ENCODE results near the gene LDLRAD2. TPM values are rescaled to one million over a fixed set of nuclear protein-coding genes. Genes with fewer than 3 reads are reported as not detected.

The LDLRAD2 gene
- total and polyA plus RNA-seq, 9 of the 15 experiments (the other 6 are each of a cell fraction or from before 2014, with no cell fraction given): 0.45 to 0.48 TPM; not detected in 7

DNA sequence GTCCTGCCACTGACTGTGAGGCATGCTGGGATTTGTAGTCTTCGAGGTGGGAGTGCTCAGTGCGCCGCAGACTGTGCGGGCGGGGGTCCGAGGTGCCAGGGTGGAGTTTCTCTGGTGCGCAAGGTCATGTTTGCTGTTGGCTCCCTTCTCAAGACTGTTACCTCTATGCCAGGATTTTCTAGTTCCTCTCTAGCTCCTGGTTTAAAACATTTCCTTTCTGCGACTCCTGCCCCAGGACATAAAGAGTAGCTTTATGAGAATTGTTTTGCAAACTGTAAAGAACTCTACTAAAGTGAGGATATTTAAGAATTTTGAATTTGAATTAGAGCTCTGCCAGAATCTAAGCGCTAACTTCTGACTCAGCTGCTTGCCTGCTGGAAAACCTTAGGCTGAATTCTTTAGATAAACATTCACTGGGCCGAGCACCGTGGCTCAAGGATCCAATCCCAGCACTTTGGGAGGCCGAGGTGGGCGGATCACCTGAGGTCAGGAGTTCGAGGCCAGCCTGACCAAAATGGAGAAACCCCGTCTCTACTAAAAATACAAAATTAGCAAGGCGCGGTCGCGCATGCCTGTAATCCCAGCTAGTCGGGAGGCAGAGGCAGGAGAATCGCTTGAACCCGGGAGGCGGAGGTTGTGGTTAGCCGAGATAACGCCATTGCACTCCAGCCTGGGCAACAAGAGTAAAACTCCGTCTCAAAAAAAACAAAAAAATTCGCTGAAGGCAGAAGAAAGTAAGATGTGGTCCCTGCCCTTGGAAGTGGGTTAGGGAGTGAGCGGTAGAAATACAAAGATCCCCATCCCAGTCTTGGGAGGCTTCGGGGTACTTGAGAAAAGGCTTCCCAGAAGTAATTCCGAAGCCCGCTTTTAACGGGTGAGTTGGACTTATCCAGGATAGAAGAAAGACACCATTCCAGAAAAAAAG, 28.1 kb upstream of the LDLRAD2 start (continued):
- TF ChIP-seq ZNF165 (CRISPR knock-in tag; IDR thresholded peaks at IDR 0.05; ENCODE audit: borderline replicate concordance) (no peak), THRAP3 (IDR thresholded peaks at IDR 0.05; ENCODE audit: borderline replicate concordance) (peak; percentile 74; the same call in 1 of the 2 replicates), MED1 (CRISPR knock-in tag; IDR thresholded peaks at IDR 0.05; ENCODE audit: borderline replicate concordance) (no peak), SMAD2 (IDR thresholded peaks at IDR 0.05; ENCODE audit: low read depth, low read length) (no peak), ATF7 (IDR thresholded peaks at IDR 0.05) (peak; percentile 8; the same call in 1 of the 2 replicates), DMBX1 (CRISPR knock-in tag; IDR thresholded peaks at IDR 0.05; ENCODE audit: borderline replicate concordance) (peak; percentile 83; the same call in 1 of the 2 replicates), WHSC1 (IDR thresholded peaks at IDR 0.05; ENCODE audit: low read length) (no peak), PHF21A (IDR thresholded peaks at IDR 0.05; ENCODE audit: borderline replicate concordance, low read depth) (no peak), ZBTB9 (CRISPR knock-in tag; IDR thresholded peaks at IDR 0.05) (peak; percentile 59; the same call in 1 of the 2 replicates), TFAP4 (CRISPR knock-in tag; IDR thresholded peaks at IDR 0.05; ENCODE audit: borderline replicate concordance) (peak; percentile 69; the same call in 1 of the 2 replicates), LCOR (CRISPR knock-in tag; IDR thresholded peaks at IDR 0.05) (no peak; the same call in 1 of the 2 replicates)
- TF ChIP-seq, protein P1, sequence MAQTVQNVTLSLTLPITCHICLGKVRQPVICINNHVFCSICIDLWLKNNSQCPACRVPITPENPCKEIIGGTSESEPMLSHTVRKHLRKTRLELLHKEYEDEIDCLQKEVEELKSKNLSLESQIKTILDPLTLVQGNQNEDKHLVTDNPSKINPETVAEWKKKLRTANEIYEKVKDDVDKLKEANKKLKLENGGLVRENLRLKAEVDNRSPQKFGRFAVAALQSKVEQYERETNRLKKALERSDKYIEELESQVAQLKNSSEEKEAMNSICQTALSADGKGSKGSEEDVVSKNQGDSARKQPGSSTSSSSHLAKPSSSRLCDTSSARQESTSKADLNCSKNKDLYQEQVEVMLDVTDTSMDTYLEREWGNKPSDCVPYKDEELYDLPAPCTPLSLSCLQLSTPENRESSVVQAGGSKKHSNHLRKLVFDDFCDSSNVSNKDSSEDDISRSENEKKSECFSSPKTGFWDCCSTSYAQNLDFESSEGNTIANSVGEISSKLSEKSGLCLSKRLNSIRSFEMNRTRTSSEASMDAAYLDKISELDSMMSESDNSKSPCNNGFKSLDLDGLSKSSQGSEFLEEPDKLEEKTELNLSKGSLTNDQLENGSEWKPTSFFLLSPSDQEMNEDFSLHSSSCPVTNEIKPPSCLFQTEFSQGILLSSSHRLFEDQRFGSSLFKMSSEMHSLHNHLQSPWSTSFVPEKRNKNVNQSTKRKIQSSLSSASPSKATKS (CRISPR knock-in tag; IDR thresholded peaks at IDR 0.05): no peak
- TF ChIP-seq, protein P2, sequence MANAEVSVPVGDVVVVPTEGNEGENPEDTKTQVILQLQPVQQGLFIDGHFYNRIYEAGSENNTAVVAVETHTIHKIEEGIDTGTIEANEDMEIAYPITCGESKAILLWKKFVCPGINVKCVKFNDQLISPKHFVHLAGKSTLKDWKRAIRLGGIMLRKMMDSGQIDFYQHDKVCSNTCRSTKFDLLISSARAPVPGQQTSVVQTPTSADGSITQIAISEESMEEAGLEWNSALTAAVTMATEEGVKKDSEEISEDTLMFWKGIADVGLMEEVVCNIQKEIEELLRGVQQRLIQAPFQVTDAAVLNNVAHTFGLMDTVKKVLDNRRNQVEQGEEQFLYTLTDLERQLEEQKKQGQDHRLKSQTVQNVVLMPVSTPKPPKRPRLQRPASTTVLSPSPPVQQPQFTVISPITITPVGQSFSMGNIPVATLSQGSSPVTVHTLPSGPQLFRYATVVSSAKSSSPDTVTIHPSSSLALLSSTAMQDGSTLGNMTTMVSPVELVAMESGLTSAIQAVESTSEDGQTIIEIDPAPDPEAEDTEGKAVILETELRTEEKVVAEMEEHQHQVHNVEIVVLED (CRISPR knock-in tag; IDR thresholded peaks at IDR 0.05): peak; percentile 62; the same call in 1 of the 2 replicates

Data from K562 (cell line).